Measurements from ENCODE around the gene SNTA1. TPM values are rescaled to one million over a fixed set of nuclear protein-coding genes. Genes with fewer than 3 reads are reported as not detected.

The SNTA1 gene
- total and polyA plus RNA-seq, 2 of the 13 experiments (the other 11 are each of a cell fraction or from before 2014, with no cell fraction given) = 16.4 to 18.3 TPM

DNA sequence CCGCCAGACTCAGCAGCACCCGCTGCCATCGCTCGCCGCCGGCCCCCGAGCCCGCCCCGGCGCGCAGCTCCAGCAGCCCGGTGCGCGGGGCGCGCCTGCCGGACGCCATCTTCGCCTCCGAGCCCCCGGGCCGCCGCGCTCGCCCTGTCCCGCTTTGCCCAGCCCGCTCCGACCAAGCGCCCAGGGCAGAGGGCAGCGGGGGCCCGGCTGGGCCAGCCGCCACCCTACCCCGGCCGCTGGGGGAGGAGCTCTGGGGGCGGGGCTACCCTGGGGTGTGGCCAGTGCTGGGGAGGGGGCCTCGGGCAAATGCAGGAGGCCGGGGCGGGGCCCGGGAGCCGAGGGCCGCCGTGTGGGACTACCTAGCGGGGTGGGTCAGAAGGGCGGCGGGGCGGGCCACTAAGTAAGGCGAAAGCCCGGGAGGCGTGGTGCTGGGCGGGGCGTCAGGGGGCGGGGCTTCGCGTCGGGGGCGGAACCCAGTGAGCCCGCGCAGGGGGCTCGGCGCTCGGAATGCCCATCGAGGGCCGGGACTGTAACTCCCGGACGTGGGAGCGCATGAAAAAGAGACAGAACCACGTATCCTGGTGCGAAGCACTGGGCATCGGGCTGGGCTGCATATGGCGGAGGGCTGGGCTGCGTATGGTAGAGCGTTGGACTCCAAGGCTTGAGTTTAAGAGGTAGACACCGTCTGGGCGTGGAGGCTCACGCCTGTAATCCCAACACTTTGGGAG, at the start of gene SNTA1 (continued):
- no peak for TF ChIP-seq ATM (IDR thresholded peaks at IDR 0.05; ENCODE audit: borderline replicate concordance)
- no peak for TF ChIP-seq ZNF569 (CRISPR knock-in tag; IDR thresholded peaks at IDR 0.05; ENCODE audit: borderline replicate concordance)
- TF ChIP-seq, protein P1, sequence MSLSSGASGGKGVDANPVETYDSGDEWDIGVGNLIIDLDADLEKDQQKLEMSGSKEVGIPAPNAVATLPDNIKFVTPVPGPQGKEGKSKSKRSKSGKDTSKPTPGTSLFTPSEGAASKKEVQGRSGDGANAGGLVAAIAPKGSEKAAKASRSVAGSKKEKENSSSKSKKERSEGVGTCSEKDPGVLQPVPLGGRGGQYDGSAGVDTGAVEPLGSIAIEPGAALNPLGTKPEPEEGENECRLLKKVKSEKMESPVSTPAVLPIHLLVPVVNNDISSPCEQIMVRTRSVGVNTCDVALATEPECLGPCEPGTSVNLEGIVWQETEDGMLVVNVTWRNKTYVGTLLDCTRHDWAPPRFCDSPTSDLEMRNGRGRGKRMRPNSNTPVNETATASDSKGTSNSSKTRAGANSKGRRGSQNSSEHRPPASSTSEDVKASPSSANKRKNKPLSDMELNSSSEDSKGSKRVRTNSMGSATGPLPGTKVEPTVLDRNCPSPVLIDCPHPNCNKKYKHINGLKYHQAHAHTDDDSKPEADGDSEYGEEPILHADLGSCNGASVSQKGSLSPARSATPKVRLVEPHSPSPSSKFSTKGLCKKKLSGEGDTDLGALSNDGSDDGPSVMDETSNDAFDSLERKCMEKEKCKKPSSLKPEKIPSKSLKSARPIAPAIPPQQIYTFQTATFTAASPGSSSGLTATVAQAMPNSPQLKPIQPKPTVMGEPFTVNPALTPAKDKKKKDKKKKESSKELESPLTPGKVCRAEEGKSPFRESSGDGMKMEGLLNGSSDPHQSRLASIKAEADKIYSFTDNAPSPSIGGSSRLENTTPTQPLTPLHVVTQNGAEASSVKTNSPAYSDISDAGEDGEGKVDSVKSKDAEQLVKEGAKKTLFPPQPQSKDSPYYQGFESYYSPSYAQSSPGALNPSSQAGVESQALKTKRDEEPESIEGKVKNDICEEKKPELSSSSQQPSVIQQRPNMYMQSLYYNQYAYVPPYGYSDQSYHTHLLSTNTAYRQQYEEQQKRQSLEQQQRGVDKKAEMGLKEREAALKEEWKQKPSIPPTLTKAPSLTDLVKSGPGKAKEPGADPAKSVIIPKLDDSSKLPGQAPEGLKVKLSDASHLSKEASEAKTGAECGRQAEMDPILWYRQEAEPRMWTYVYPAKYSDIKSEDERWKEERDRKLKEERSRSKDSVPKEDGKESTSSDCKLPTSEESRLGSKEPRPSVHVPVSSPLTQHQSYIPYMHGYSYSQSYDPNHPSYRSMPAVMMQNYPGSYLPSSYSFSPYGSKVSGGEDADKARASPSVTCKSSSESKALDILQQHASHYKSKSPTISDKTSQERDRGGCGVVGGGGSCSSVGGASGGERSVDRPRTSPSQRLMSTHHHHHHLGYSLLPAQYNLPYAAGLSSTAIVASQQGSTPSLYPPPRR (CRISPR knock-in tag; IDR thresholded peaks at IDR 0.05; ENCODE audit: borderline replicate concordance) = peak; percentile 50; the same call in 1 of the 2 replicates
- TF ChIP-seq KDM5B (CRISPR knock-in tag; IDR thresholded peaks at IDR 0.05; ENCODE audit: borderline replicate concordance) = peak; percentile 59; the same call in 1 of the 2 replicates
- no peak for TF ChIP-seq ZNF546 (CRISPR knock-in tag; conservative IDR thresholded peaks at IDR 0.05)
- TF ChIP-seq, protein P2, sequence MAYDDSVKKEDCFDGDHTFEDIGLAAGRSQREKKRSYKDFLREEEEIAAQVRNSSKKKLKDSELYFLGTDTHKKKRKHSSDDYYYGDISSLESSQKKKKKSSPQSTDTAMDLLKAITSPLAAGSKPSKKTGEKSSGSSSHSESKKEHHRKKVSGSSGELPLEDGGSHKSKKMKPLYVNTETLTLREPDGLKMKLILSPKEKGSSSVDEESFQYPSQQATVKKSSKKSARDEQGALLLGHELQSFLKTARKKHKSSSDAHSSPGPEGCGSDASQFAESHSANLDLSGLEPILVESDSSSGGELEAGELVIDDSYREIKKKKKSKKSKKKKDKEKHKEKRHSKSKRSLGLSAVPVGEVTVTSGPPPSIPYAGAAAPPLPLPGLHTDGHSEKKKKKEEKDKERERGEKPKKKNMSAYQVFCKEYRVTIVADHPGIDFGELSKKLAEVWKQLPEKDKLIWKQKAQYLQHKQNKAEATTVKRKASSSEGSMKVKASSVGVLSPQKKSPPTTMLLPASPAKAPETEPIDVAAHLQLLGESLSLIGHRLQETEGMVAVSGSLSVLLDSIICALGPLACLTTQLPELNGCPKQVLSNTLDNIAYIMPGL (CRISPR knock-in tag; IDR thresholded peaks at IDR 0.05; ENCODE audit: borderline replicate concordance in 1 of 2, low read depth in 1 of 2) = peak in 1 of 2 experiments; percentile 30; a peak in 1 of 4 replicates
- no peak for TF ChIP-seq NCOR1 (IDR thresholded peaks at IDR 0.05; ENCODE audit: borderline replicate concordance, low read length)
- 0 out of 2 replicates have a peak, but pooled peaks have one; percentile 44 for TF ChIP-seq JUND (CRISPR knock-in tag; IDR thresholded peaks at IDR 0.05)
- TF ChIP-seq BHLHE40 (IDR thresholded peaks at IDR 0.05; ENCODE audit: low read length) = no peak
- no peak; the same call in 1 of the 2 replicates for TF ChIP-seq ZNF136 (CRISPR knock-in tag; IDR thresholded peaks at IDR 0.05; ENCODE audit: low read depth)
- TF ChIP-seq ZNF317 (CRISPR knock-in tag; IDR thresholded peaks at IDR 0.05) = no peak
- TF ChIP-seq ZNF260 (CRISPR knock-in tag; IDR thresholded peaks at IDR 0.05; ENCODE audit: borderline replicate concordance, low read depth) = no peak
- no peak; the same call in 1 of the 2 replicates for TF ChIP-seq TBX2 (CRISPR knock-in tag; IDR thresholded peaks at IDR 0.05; ENCODE audit: borderline replicate concordance)
- no peak; the same call in 1 of the 2 replicates for TF ChIP-seq RELA (CRISPR knock-in tag; IDR thresholded peaks at IDR 0.05)
- TF ChIP-seq SALL1 (CRISPR knock-in tag; IDR thresholded peaks at IDR 0.05) = peak; percentile 53
- TF ChIP-seq CBX5 (CRISPR knock-in tag; IDR thresholded peaks at IDR 0.05; ENCODE audit: borderline replicate concordance) = peak; percentile 59; the same call in 1 of the 2 replicates
- no peak for TF ChIP-seq U2AF2 (IDR thresholded peaks at IDR 0.05; ENCODE audit: low read depth, low read length)
- no peak for TF ChIP-seq TBL1XR1 (IDR thresholded peaks at IDR 0.05; ENCODE audit: borderline replicate concordance, low read length, partially characterized antibody)
- TF ChIP-seq ZSCAN31 (CRISPR knock-in tag; IDR thresholded peaks at IDR 0.05; ENCODE audit: low read depth) = no peak
- peak; percentile 60 for TF ChIP-seq ZFX (CRISPR knock-in tag; IDR thresholded peaks at IDR 0.05; ENCODE audit: low read depth)
- 0 out of 2 replicates have a peak, but pooled peaks have one; percentile 1 for TF ChIP-seq ZNF792 (CRISPR knock-in tag; IDR thresholded peaks at IDR 0.05)
- no peak for TF ChIP-seq HNRNPH1 (optimal IDR thresholded peaks at IDR 0.05; ENCODE audit: low read depth, low read length)
- TF ChIP-seq ZKSCAN1 (IDR thresholded peaks at IDR 0.05; ENCODE audit: low read length) = no peak
- no peak for TF ChIP-seq CCAR2 (optimal IDR thresholded peaks at IDR 0.05; ENCODE audit: low read depth, low read length)
